Breast epithelium (tissue), 3 donors: ENCODE measurements around the gene PRPH2.

Experiments
- CTCF ChIP-seq, 3 donors: fragments of 450-650 bp; IDR thresholded peaks; one replicate each; pipeline ENCODE4 v1.5.1; 2016 to 2017; ENCODE audit warnings: antibody characterized with exemption in 3 of 3, mild to moderate bottlenecking in 3 of 3, moderate library complexity in 3 of 3
- POLR2A ChIP-seq: fragments of 450-650 bp; IDR thresholded peaks from one replicate; pipeline ENCODE4 v1.6.1; 2016; ENCODE audit warnings: antibody characterized with exemption, mild to moderate bottlenecking, moderate library complexity
- POLR2AphosphoS5 ChIP-seq, 3 donors: sonication (generic); formaldehyde crosslinking; IDR thresholded peaks; one replicate each; pipeline ENCODE4 v1.6.1; 2017; ENCODE audit warnings: antibody characterized with exemption in 3 of 3

- TF ChIP-seq CTCF (IDR thresholded peaks at IDR 0.05) (no peak), POLR2AphosphoS5 (IDR thresholded peaks at IDR 0.05) (no peak), POLR2A (no peak)
These were observed 25.1 kb downstream of the PRPH2 start for GRCh38 chr6:42697268-42697655.
